Brain microvascular endothelial cell (primary cell): Measurements from ENCODE around the gene HASPIN.

Source experiments
- DNase-seq: peaks from one replicate; pipeline ENCODE4 v3.0.0-alpha.2; 2020
- H3K27ac ChIP-seq: fragments of 250-450 bp; sonication (Bioruptor Pico); 2 replicates; pipeline ENCODE4 v1.5.1; 2020; ENCODE audit warnings: mild to moderate bottlenecking, moderate library complexity
- H3K27me3 ChIP-seq: fragments of 250-450 bp; sonication (Bioruptor Pico); replicated peaks from 2 replicates; pipeline ENCODE4 v1.5.1; 2020; ENCODE audit warnings: mild to moderate bottlenecking
- H3K36me3 ChIP-seq: fragments of 250-450 bp; sonication (Bioruptor Pico); replicated peaks from 2 replicates; pipeline ENCODE4 v1.5.1; 2020; ENCODE audit warnings: mild to moderate bottlenecking
- H3K4me3 ChIP-seq: 2 replicates; pipeline ENCODE4 v1.5.1; 2011; ENCODE audit warnings: low read depth, mild to moderate bottlenecking, control low read depth, low read length, moderate library complexity
- CTCF ChIP-seq: IDR thresholded peaks from 2 replicates; pipeline ENCODE4 v1.5.1; 2011; ENCODE audit warnings: low read depth, mild to moderate bottlenecking, moderate library complexity, low read length, control low read depth, inconsistent platforms; ENCODE audit errors: missing control alignments
- in situ Hi-C: cut with HindIII; loops from 2 replicates; pipeline ENCODE4 v1.10.0; 2017; ENCODE audit warnings: low sequenced_read_pairs, low pct_ligation_motif_present

The HASPIN gene

GRCh38 chr17:3766779-3767178 is 43.1 kb downstream of the HASPIN start:
- Histone ChIP-seq H3K36me3 (no peaks in the 10 kb centered on the region), H3K4me3 (no peak overlapping the region), H3K27ac (no peak overlapping the region), H3K27me3 (no peaks in the 10 kb centered on the region)
- in situ Hi-C loops, result no loop called here
- TF ChIP-seq CTCF, result no peak
- DNase-seq, result no peak

- in situ Hi-C loops, result no loop called here
- H3K27me3 ChIP-seq, result no peaks in the 10 kb centered on the region
- no peak for TF ChIP-seq CTCF
- H3K27ac ChIP-seq, result no peak overlapping the region
- no peaks in the 10 kb centered on the region for H3K36me3 ChIP-seq
- H3K4me3 ChIP-seq, result no peak overlapping the region
- no peak for DNase-seq
Measured at GRCh38 chr17:3768341-3768740, 44.6 kb downstream of the HASPIN start.

- no peak for TF ChIP-seq CTCF
- H3K36me3 ChIP-seq, result no peaks in the 10 kb centered on the region
- in situ Hi-C loops, result no loop called here
- no peaks in the 10 kb centered on the region for H3K27me3 ChIP-seq
- H3K27ac ChIP-seq, result no peak overlapping the region
- no peak for DNase-seq
- no peak overlapping the region for H3K4me3 ChIP-seq
Measured at GRCh38 chr17:3768769-3769168, 45.1 kb downstream of the HASPIN start.

GRCh38 chr17:3770466-3770865 is 46.8 kb downstream of the HASPIN start:
- Histone ChIP-seq H3K27me3 (no peaks in the 10 kb centered on the region), H3K36me3 (no peaks in the 10 kb centered on the region), H3K27ac (no peak overlapping the region), H3K4me3 (no peak overlapping the region)
- in situ Hi-C loops, result no loop called here
- no peak for DNase-seq
- no peak for TF ChIP-seq CTCF

GRCh38 chr17:3771140-3771539 is 47.4 kb downstream of the HASPIN start:
- Histone ChIP-seq H3K27ac (no peak overlapping the region), H3K27me3 (no peaks in the 10 kb centered on the region), H3K36me3 (no peaks in the 10 kb centered on the region), H3K4me3 (no peak overlapping the region)
- in situ Hi-C loops, result no loop called here
- no peak for TF ChIP-seq CTCF
- DNase-seq, result no peak

GRCh38 chr17:3772764-3773163 is 49.1 kb downstream of the HASPIN start:
- TF ChIP-seq CTCF, result no peak
- Histone ChIP-seq H3K36me3 (no peaks in the 10 kb centered on the region), H3K27ac (no peak overlapping the region), H3K27me3 (no peaks in the 10 kb centered on the region), H3K4me3 (no peak overlapping the region)
- no peak for DNase-seq
- in situ Hi-C loops, result no loop called here
